ENCODE results near the gene SERPINB13.

DNA sequence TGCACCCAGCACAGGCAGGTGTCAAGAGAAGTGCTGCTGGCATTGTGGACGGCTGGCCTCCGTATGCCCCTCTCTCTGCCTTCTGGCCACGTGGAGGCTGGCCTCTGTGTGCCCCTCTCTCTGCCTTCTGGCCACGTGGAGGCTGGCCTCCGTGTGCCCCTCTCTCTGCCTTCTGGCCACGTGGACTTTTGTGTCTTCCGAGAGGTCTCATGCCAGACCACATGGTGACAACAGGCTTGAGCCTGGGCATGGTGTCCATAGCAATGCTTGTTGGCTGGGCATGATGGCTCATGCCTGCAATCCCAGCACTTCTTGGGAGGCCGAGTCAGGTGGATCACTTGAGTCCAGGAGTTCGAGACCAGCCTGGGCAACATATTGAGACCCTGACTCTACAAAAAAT lies 19.3 kb upstream of the SERPINB13 start:
- no peak for TF ChIP-seq NFE2 (IDR thresholded peaks at IDR 0.05; ENCODE audit: low read depth)
- no peak for TF ChIP-seq CTBP1 (IDR thresholded peaks at IDR 0.05; ENCODE audit: borderline replicate concordance)
- no peak for TF ChIP-seq SIN3A (IDR thresholded peaks at IDR 0.05; ENCODE audit: borderline replicate concordance in 2 of 2, control insufficient read depth in 1 of 2, low read depth in 2 of 2, low read length in 2 of 2)
- TF ChIP-seq, protein P1, sequence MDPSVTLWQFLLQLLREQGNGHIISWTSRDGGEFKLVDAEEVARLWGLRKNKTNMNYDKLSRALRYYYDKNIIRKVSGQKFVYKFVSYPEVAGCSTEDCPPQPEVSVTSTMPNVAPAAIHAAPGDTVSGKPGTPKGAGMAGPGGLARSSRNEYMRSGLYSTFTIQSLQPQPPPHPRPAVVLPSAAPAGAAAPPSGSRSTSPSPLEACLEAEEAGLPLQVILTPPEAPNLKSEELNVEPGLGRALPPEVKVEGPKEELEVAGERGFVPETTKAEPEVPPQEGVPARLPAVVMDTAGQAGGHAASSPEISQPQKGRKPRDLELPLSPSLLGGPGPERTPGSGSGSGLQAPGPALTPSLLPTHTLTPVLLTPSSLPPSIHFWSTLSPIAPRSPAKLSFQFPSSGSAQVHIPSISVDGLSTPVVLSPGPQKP (CRISPR knock-in tag; IDR thresholded peaks at IDR 0.05), result no peak
- no peak for TF ChIP-seq PTRF (tag; IDR thresholded peaks at IDR 0.05)
- TF ChIP-seq, protein P2, sequence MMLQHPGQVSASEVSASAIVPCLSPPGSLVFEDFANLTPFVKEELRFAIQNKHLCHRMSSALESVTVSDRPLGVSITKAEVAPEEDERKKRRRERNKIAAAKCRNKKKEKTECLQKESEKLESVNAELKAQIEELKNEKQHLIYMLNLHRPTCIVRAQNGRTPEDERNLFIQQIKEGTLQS (IDR thresholded peaks at IDR 0.05), result no peak
- TF ChIP-seq, protein P2 (CRISPR knock-in tag; conservative IDR thresholded peaks at IDR 0.05), result no peak
- TF ChIP-seq, protein P3, sequence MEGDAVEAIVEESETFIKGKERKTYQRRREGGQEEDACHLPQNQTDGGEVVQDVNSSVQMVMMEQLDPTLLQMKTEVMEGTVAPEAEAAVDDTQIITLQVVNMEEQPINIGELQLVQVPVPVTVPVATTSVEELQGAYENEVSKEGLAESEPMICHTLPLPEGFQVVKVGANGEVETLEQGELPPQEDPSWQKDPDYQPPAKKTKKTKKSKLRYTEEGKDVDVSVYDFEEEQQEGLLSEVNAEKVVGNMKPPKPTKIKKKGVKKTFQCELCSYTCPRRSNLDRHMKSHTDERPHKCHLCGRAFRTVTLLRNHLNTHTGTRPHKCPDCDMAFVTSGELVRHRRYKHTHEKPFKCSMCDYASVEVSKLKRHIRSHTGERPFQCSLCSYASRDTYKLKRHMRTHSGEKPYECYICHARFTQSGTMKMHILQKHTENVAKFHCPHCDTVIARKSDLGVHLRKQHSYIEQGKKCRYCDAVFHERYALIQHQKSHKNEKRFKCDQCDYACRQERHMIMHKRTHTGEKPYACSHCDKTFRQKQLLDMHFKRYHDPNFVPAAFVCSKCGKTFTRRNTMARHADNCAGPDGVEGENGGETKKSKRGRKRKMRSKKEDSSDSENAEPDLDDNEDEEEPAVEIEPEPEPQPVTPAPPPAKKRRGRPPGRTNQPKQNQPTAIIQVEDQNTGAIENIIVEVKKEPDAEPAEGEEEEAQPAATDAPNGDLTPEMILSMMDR (IDR thresholded peaks at IDR 0.05 in 2 of 3, conservative IDR thresholded peaks at IDR 0.05 in 1 of 3; ENCODE audit: insufficient read depth in 2 of 3, low read depth in 1 of 3, low read length in 3 of 3), result no peak
- TF ChIP-seq POLR2AphosphoS5 (IDR thresholded peaks at IDR 0.05; ENCODE audit: control insufficient read depth, insufficient read depth, low read depth, low read length), result no peak
- no peak for TF ChIP-seq JUND (IDR thresholded peaks at IDR 0.05; ENCODE audit: borderline replicate concordance, low read depth, low read length)
- no peak for TF ChIP-seq JUND (tag; IDR thresholded peaks at IDR 0.05; ENCODE audit: borderline replicate concordance, low read depth, low read length)
- TF ChIP-seq RHOXF2B (CRISPR knock-in tag; conservative IDR thresholded peaks at IDR 0.05), result no peak
- TF ChIP-seq, protein P4, sequence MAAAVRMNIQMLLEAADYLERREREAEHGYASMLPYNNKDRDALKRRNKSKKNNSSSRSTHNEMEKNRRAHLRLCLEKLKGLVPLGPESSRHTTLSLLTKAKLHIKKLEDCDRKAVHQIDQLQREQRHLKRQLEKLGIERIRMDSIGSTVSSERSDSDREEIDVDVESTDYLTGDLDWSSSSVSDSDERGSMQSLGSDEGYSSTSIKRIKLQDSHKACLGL (CRISPR knock-in tag; IDR thresholded peaks at IDR 0.05; ENCODE audit: borderline replicate concordance, poor library complexity, severe bottlenecking), result no peak
- no peak for TF ChIP-seq ZC3H4 (CRISPR knock-in tag; IDR thresholded peaks at IDR 0.05; ENCODE audit: borderline replicate concordance)
- TF ChIP-seq FOS (IDR thresholded peaks at IDR 0.05; ENCODE audit: extremely low read depth, insufficient read length), result no peak

All from K562 (cell line).